HG02678 (cell line): ENCODE measurements around the gene ZNF174.

Experiments
- ATAC-seq: cut with Tn5 transposase; IDR thresholded peaks from one replicate; pipeline ENCODE4 v1.9.1; 2021; ENCODE audit warnings: mild to moderate bottlenecking, moderate library complexity; ENCODE audit not compliant: unreplicated experiment

ZNF174 gene

GRCh38 chr16:3400779-3401688, at the start of gene ZNF174, which contains the start of gene ZSCAN32:
TSS of gene ZNF174 (plus strand) at chr16:3401215. CDS start at chr16:3402005, 790 bp downstream.
TSS of gene ZSCAN32 (minus strand) at chr16:3401004. CDS start at chr16:3397557, 3,447 bp downstream.
- peak; percentile 98 for ATAC-seq

- no peak for ATAC-seq
Measured at GRCh38 chr16:3355589-3355988, 45.4 kb upstream of the ZNF174 start, which contains the start of gene OR2C1. TSS of gene OR2C1 (plus strand) at chr16:3355889. CDS start at chr16:3355941, 52 bp downstream.

- no peak for ATAC-seq
Measured at GRCh38 chr16:3356118-3356517, 44.9 kb upstream of the ZNF174 start.

GRCh38 chr16:3358871-3359270, 42.1 kb upstream of the ZNF174 start:
- ATAC-seq, result no peak

- ATAC-seq, result no peak
Measured at GRCh38 chr16:3362931-3363330, 38.1 kb upstream of the ZNF174 start.

- no peak for ATAC-seq
Measured at GRCh38 chr16:3363793-3364192, 37.2 kb upstream of the ZNF174 start.

- no peak for ATAC-seq
Measured at GRCh38 chr16:3364774-3365427, 36.1 kb upstream of the ZNF174 start.

- no peak for ATAC-seq
Measured at GRCh38 chr16:3369073-3369472, 31.9 kb upstream of the ZNF174 start.

- ATAC-seq, result no peak
Measured at GRCh38 chr16:3375680-3376079, 25.3 kb upstream of the ZNF174 start.

GRCh38 chr16:3377917-3378316, 23.1 kb upstream of the ZNF174 start:
- ATAC-seq, result no peak

- no peak for ATAC-seq
Measured at GRCh38 chr16:3383045-3383448, 18.0 kb upstream of the ZNF174 start.

- no peak for ATAC-seq
Measured at GRCh38 chr16:3388325-3388724, 12.7 kb upstream of the ZNF174 start.

- no peak for ATAC-seq
Measured at GRCh38 chr16:3389663-3390338, 11.2 kb upstream of the ZNF174 start.

GRCh38 chr16:3400446-3400778, 603 bp upstream of the ZNF174 start:
- no peak for ATAC-seq

- ATAC-seq, result no peak
Measured at GRCh38 chr16:3401719-3402397, 843 bp downstream of the ZNF174 start.

GRCh38 chr16:3408561-3409197, 7.7 kb downstream of the ZNF174 start:
- ATAC-seq, result no peak

- no peak for ATAC-seq
Measured at GRCh38 chr16:3413730-3414379, 12.8 kb downstream of the ZNF174 start.

GRCh38 chr16:3431779-3432219, 30.8 kb downstream of the ZNF174 start:
- ATAC-seq, result peak; percentile 57

- no peak for ATAC-seq
Measured at GRCh38 chr16:3434373-3434772, 33.4 kb downstream of the ZNF174 start.

- no peak for ATAC-seq
Measured at GRCh38 chr16:3439637-3440036, 38.6 kb downstream of the ZNF174 start.
